ENCODE measurements around the gene PRKD2. TPM values are rescaled to one million over a fixed set of nuclear protein-coding genes. Genes with fewer than 3 reads are reported as not detected.

Gene PRKD2
- total and polyA plus RNA-seq, 10 donors, result 63.4 to 132 (median 110) TPM

DNA sequence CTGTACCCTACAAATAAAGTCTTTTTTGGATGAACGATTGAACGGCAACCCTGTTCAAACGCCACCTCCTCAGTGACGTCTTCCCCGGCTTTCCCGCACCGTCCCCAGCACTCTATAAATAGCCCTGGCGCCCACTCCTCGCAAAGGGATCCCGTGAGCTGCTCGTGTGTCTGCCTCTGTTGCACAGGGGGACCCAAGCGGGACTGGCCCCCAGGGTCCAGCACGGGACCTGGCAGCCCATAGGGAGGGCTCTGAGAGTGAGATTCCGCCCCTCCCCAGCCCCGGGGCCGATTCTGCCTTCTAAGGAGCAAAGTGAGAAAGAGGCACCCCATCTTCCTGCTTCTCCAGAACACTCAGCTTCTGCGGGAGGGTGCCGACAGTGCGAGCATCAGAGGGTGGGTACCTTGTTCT is 20.9 kb upstream of the PRKD2 start:
- no peak for DNase-seq
- Histone ChIP-seq H3K36me3 (peaks cover 0 to 99% (median 48%) of the 10 kb centered on the region in 6 donors), H3K9me3 (no peaks in the 10 kb centered on the region), H3K4me1 (peaks cover 13 to 100% (median 82%) of the 10 kb centered on the region in 6 donors), H3K27ac (peak overlapping the region in 7 of 8 donors; percentile 19 to 93 (median 71)), H3K4me3 (no peak overlapping the region), H3K27me3 (replicated peaks in 1 of 7) (no peaks in the 10 kb centered on the region)
- WGBS, 5 donors, result 78 to 94% (median 83%) methylated on average over 19 of the region's 19 CpGs
- intact Hi-C loops (cut with DNase I; ENCODE audit: low total_unique reads), result no loop called here
- TF ChIP-seq, protein P1, sequence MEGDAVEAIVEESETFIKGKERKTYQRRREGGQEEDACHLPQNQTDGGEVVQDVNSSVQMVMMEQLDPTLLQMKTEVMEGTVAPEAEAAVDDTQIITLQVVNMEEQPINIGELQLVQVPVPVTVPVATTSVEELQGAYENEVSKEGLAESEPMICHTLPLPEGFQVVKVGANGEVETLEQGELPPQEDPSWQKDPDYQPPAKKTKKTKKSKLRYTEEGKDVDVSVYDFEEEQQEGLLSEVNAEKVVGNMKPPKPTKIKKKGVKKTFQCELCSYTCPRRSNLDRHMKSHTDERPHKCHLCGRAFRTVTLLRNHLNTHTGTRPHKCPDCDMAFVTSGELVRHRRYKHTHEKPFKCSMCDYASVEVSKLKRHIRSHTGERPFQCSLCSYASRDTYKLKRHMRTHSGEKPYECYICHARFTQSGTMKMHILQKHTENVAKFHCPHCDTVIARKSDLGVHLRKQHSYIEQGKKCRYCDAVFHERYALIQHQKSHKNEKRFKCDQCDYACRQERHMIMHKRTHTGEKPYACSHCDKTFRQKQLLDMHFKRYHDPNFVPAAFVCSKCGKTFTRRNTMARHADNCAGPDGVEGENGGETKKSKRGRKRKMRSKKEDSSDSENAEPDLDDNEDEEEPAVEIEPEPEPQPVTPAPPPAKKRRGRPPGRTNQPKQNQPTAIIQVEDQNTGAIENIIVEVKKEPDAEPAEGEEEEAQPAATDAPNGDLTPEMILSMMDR (IDR thresholded peaks at IDR 0.05 in 8 of 11, conservative IDR thresholded peaks at IDR 0.05 in 3 of 11), result no peak
- no peak for TF ChIP-seq POLR2A (IDR thresholded peaks at IDR 0.05)
- TF ChIP-seq POLR2AphosphoS5 (IDR thresholded peaks at IDR 0.05), result peak in 1 of 3 donors; percentile 48

DNA sequence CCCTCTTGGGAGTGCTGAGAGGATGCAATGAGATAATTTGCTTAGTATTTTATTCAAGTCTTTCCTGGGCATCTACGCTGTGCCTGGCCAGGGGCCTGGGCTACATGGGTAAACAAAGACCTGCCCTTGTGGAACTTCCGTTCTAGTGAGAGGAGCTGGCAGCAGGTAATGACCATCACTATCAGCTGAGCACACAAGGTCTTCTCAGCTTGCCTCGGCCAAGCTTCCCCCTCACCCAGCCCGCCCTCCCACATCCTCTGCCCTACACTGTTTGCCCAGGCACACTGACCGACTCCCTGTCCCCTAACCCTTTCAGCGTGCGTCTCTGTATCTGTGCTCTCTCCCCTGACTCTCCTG is 20.4 kb upstream of the PRKD2 start:
- no peaks in the 10 kb centered on the region for H3K27me3 ChIP-seq (replicated peaks in 1 of 7)
- H3K4me3 ChIP-seq, result no peak overlapping the region
- H3K4me1 ChIP-seq, result peaks cover 12 to 100% (median 82%) of the 10 kb centered on the region in 6 donors
- peaks cover 0 to 100% (median 53%) of the 10 kb centered on the region in 6 donors for H3K36me3 ChIP-seq
- H3K27ac ChIP-seq, result peak overlapping the region; percentile 19 to 93 (median 70)
- TF ChIP-seq POLR2A (IDR thresholded peaks at IDR 0.05) (no peak), POLR2AphosphoS5 (IDR thresholded peaks at IDR 0.05) (peak in 2 of 3 donors; percentile 75 to 77)
- TF ChIP-seq, protein P1 (IDR thresholded peaks at IDR 0.05 in 8 of 11, conservative IDR thresholded peaks at IDR 0.05 in 3 of 11), result no peak
- WGBS, 5 donors, result 76 to 90% (median 84%) methylated on average over 7 of the region's 7 CpGs
- H3K9me3 ChIP-seq, result no peaks in the 10 kb centered on the region
- intact Hi-C loops (cut with DNase I; ENCODE audit: low total_unique reads), result no loop called here
- no peak for DNase-seq

DNA sequence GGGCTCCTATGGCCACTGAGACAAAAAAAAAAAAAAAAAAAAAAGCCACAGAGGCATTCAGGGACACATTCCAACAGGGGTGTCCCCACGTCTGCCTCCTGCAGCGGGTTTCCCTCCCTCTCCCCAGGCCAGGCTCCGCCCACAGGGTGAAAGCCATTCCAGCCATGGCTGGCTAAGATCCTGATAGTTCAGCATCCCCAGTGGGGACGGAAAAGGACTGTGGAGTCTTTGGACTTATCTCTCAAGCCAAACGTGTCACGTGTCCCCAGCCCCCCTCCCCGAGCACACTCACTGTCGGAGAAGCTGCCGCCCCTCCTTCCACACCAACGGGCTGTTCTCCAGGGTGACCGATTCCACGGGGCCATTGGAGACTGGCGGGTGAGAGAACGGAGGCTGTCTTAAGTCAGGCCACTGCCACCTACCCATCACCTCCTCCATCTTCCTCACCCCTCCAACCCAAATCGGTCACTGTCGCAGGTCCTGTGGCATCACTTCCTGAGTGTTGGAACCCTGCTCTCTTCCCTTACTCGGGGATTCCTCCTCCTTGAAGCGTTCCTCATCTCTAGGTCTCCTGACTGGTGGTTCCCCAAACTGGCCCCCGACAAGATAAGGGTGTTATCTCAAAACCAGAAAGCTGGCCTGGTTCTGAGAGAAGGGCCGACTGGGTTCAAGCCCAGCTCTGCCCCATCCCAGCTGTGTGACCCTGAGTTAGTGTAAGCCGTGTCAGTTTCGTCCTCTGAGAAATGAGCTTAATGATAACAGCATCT is 19.8 kb upstream of the PRKD2 start:
- H3K4me1 ChIP-seq, result peaks cover 10 to 100% (median 82%) of the 10 kb centered on the region in 6 donors
- peak; percentile 78 for DNase-seq

More for the DNA sequence above, 19.8 kb upstream of the PRKD2 start:
- H3K4me3 ChIP-seq, result no peak overlapping the region
- TF ChIP-seq, protein P1 (IDR thresholded peaks at IDR 0.05 in 8 of 11, conservative IDR thresholded peaks at IDR 0.05 in 3 of 11), result no peak
- TF ChIP-seq POLR2A (IDR thresholded peaks at IDR 0.05), result no peak
- peak; percentile 12 to 51 (median 16) for TF ChIP-seq POLR2AphosphoS5 (IDR thresholded peaks at IDR 0.05)
- no peaks in the 10 kb centered on the region for H3K9me3 ChIP-seq
- peak overlapping the region; percentile 13 to 93 (median 70) for H3K27ac ChIP-seq
- intact Hi-C loops (cut with DNase I; ENCODE audit: low total_unique reads), result no loop called here
- WGBS, 5 donors, result 46 to 76% (median 67%) methylated on average over 22 of the region's 22 CpGs
- H3K36me3 ChIP-seq, result peaks cover 0 to 100% (median 58%) of the 10 kb centered on the region in 6 donors
- H3K27me3 ChIP-seq (replicated peaks in 1 of 7), result no peaks in the 10 kb centered on the region

All from spleen (tissue), 11 donors.